Testis (tissue), 2 donors: ENCODE measurements around the gene TMPRSS11E.

Experiments
- CTCF ChIP-seq, 3 experiments: fragments of 450-650 bp in 2 of 3; fragments of 200-600 bp in 1 of 3; sonication (generic) in 1 of 3; IDR thresholded peaks; one replicate each; pipeline ENCODE4 v1.5.1; 2016 to 2019; ENCODE audit warnings: antibody characterized with exemption in 3 of 3, mild to moderate bottlenecking in 2 of 3, moderate library complexity in 1 of 3
- POLR2A ChIP-seq: fragments of 450-650 bp; IDR thresholded peaks from one replicate; pipeline ENCODE4 v1.6.1; 2017; ENCODE audit warnings: antibody characterized with exemption, mild to moderate bottlenecking, moderate library complexity

GRCh38 chr4:68476191-68476590, 28.9 kb downstream of the TMPRSS11E start:
- TF ChIP-seq CTCF (IDR thresholded peaks at IDR 0.05) = no peak
- no peak for TF ChIP-seq POLR2A
